ENCODE data around the gene C6orf15. TPM values are rescaled to one million over a fixed set of nuclear protein-coding genes. Genes with fewer than 3 reads are reported as not detected.

Gene C6orf15
- total RNA-seq, 1 donor from 2014 or later: not detected

DNA sequence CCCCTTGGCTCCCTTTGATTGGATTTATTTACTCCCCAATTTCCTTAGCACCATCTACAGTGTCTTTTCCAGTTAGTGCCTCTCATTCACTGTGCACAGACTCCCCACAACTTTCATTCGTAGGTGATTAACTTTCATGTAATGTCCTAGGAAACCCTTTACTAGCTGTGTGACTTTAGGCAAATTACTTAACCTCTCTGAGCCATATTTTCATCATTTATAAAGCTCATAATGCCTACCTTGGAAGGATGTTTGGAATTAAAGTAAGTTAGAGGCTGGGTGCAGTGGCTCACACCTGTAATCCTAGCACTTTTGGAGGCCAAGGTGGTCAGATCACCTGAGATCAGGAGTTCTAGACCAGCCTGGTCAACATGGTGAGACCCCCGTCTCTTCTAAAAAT, 20.1 kb downstream of the C6orf15 start:
- TF ChIP-seq, protein P1, sequence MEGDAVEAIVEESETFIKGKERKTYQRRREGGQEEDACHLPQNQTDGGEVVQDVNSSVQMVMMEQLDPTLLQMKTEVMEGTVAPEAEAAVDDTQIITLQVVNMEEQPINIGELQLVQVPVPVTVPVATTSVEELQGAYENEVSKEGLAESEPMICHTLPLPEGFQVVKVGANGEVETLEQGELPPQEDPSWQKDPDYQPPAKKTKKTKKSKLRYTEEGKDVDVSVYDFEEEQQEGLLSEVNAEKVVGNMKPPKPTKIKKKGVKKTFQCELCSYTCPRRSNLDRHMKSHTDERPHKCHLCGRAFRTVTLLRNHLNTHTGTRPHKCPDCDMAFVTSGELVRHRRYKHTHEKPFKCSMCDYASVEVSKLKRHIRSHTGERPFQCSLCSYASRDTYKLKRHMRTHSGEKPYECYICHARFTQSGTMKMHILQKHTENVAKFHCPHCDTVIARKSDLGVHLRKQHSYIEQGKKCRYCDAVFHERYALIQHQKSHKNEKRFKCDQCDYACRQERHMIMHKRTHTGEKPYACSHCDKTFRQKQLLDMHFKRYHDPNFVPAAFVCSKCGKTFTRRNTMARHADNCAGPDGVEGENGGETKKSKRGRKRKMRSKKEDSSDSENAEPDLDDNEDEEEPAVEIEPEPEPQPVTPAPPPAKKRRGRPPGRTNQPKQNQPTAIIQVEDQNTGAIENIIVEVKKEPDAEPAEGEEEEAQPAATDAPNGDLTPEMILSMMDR (IDR thresholded peaks at IDR 0.05): no peak
- no peak for DNase-seq (ENCODE audit: low spot score in 2 of 2)
- intact Hi-C loops (cut with DNase I): no loop called here

DNA sequence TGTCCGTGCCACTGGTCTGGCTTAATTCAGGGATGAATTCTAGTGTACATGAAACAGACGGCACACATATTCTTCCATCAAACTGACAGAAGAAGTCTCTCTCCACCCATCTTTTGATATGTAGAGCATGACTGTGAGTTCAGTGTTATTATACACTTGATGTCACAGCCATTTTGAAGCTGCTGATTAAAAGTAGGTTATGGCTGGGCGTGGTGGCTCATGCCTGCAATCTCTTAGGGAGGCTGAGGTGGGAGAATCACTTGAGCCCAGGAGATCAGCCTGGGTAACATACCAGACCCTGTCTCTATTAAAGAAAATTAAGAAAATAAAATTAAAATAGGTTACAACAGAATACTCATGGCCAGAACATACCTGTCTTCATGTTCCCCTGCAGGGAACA, 20.7 kb downstream of the C6orf15 start:
- Histone ChIP-seq H3K4me1 (peaks cover 0 to 5% of the 10 kb centered on the region in 2 donors), H3K27ac (no peak overlapping the region), H3K4me3 (no peak overlapping the region), H3K9me3 (no peaks in the 10 kb centered on the region), H3K27me3 (no peaks in the 10 kb centered on the region), H3K36me3 (no peaks in the 10 kb centered on the region)
- intact Hi-C loops (cut with DNase I): no loop called here
- no peak for DNase-seq (ENCODE audit: low spot score in 2 of 2)
- TF ChIP-seq, protein P1 (IDR thresholded peaks at IDR 0.05): no peak

More for the DNA sequence above, 20.1 kb downstream of the C6orf15 start:
- no peaks in the 10 kb centered on the region for H3K9me3 ChIP-seq
- no peak overlapping the region for H3K27ac ChIP-seq
- no peak overlapping the region for H3K4me3 ChIP-seq
- peaks cover 0 to 1% of the 10 kb centered on the region in 2 donors for H3K4me1 ChIP-seq
- no peaks in the 10 kb centered on the region for H3K36me3 ChIP-seq
- H3K27me3 ChIP-seq: no peaks in the 10 kb centered on the region

DNA sequence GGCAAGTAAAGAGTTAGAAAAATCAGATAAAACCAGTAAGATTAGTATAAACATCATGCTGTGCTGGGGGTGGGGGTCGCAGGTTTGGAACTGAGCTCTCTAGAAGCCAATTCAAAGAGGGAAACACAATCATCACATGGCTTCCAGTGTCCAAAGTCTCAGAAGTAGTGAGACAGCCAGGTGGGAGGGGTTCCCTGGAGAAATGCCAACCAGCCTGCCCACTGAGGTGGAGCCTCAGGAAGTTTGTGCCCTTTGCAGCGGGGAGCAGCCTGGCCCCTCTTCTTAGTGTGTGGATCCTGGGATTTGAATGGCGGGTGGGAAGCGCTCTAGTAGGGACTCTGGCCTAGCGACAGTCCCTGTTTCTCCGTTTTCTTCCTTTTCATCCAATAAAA, 21.4 kb downstream of the C6orf15 start:
- Histone ChIP-seq H3K9me3 (no peaks in the 10 kb centered on the region), H3K36me3 (no peaks in the 10 kb centered on the region), H3K27me3 (no peaks in the 10 kb centered on the region), H3K4me1 (peaks cover 0 to 5% of the 10 kb centered on the region in 2 donors), H3K27ac (no peak overlapping the region), H3K4me3 (no peak overlapping the region)
- TF ChIP-seq, protein P1 (IDR thresholded peaks at IDR 0.05): no peak
- no peak for DNase-seq (ENCODE audit: low spot score in 2 of 2)
- intact Hi-C loops (cut with DNase I): no loop called here

DNA sequence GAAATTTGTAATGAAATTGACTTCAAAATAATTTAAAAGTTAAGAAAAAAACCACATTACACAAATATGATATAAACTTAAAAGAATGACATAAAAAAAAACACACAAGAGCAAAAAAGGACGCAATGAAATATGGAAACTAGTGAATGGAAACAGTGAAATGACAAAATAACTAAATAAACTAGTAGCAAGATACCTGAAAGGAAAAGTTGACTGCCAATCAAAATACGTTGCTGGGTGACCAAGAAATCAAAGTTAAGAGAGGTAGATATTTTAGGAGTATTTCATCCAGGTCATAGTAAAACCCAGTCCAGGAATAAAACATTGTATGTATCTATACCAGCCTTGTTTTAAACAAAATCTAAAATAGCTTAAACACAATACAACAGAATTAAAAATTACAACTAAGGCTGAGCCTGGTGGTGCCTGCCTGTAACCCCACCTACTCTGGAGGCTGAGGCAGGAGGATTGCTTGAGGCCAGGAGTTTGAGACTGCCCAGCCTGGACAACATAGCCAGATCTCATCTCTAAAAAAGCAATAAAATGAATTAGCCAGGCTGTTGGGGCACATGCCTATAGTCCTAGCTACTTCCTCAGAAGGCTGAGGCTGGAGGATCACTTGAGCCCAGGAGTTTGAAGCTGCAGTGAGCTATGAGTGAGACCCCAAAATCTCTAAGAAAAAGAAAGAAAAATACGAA, 22.0 kb downstream of the C6orf15 start:
- TF ChIP-seq, protein P1 (IDR thresholded peaks at IDR 0.05): no peak
- DNase-seq (ENCODE audit: low spot score in 2 of 2): no peak
- Histone ChIP-seq H3K4me3 (no peak overlapping the region), H3K4me1 (peaks cover 0 to 5% of the 10 kb centered on the region in 2 donors), H3K27me3 (no peaks in the 10 kb centered on the region), H3K36me3 (no peaks in the 10 kb centered on the region), H3K9me3 (no peaks in the 10 kb centered on the region), H3K27ac (no peak overlapping the region)
- intact Hi-C loops (cut with DNase I): no loop called here

DNA sequence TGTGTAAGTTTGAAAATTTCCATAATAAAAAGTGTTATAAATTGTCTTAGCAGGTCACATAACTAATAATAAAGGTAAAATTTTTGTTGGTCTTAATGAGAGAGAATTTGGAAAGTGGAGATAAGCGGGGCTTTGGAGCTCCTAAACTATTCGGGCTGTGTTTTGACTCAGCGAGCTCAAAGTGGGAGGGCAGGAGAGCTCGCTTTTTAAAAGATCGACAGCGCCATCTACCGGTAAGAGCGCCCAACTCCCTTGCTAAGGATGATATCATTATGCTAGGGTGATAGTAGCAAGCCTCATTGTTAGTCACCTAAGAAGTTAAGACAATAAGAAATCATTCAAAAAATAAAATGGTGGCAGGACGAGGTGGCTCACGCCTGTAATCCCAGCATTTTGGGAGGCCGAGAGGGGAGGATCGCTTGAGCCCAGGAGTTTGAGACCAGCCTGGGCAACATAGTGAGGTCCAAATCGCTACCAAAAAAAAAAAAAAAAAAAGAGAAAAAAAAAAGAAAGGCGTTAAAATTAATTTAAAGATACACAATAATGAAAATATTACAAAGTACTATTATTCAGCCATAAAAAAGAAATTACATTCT, 24.8 kb downstream of the C6orf15 start:
- no peaks in the 10 kb centered on the region for H3K9me3 ChIP-seq
- TF ChIP-seq, protein P1 (IDR thresholded peaks at IDR 0.05): peak; percentile 71 to 79 (median 72)
- intact Hi-C loops (cut with DNase I): loop anchor here (2.0 to 5.0 kb wide), 3 partner anchors 173 to 545 kb away; partner anchors contain the start of gene VARS2
- no peaks in the 10 kb centered on the region for H3K36me3 ChIP-seq
- no peaks in the 10 kb centered on the region for H3K27me3 ChIP-seq
- DNase-seq (ENCODE audit: low spot score in 2 of 2): peak; percentile 16 to 90
- peaks cover 0 to 5% of the 10 kb centered on the region in 2 donors for H3K4me1 ChIP-seq
- H3K27ac ChIP-seq: no peak overlapping the region
- H3K4me3 ChIP-seq: no peak overlapping the region

Data from ascending aorta (tissue), 2 donors.